H7 (cell line): Measurements from ENCODE around the gene ALDH16A1. TPM values are rescaled to one million over a fixed set of nuclear protein-coding genes. Genes with fewer than 3 reads are reported as not detected.

Experiments used
- DNase-seq: peaks from one replicate; pipeline ENCODE4 v3.0.0; 2012
- H3K27me3 ChIP-seq: 2 replicates; pipeline ENCODE4 v1.6.0; 2011; ENCODE audit warnings: mild to moderate bottlenecking, low read length; ENCODE audit not compliant: control insufficient read depth, insufficient read depth
- H3K36me3 ChIP-seq: replicated peaks from 2 replicates; pipeline ENCODE4 v1.5.1; 2011; ENCODE audit warnings: low read length; ENCODE audit not compliant: control insufficient read depth, insufficient read depth
- H3K4me3 ChIP-seq: 2 replicates; pipeline ENCODE4 v1.5.1; 2011; ENCODE audit warnings: low read depth, mild to moderate bottlenecking, control low read depth, low read length, moderate library complexity; ENCODE audit not compliant: insufficient read depth
- total RNA-seq: library from RNA; depleted of rRNA; stranded (reverse); fragments of >200 nt; shearing (Covaris generic); gene quantifications from 2 replicates; pipeline ENCODE4 v1.2.3, GENCODE V29; 2014; rRNA removed

Gene ALDH16A1
- total RNA-seq, 1 experiment from 2014 or later: 62.2 TPM

- Histone ChIP-seq H3K4me3 (peak overlapping the region; percentile 17; the same call in 1 of the 2 replicates), H3K36me3 (no peaks in the 10 kb centered on the region), H3K27me3 (no peaks in the 10 kb centered on the region)
- peak; percentile 92 for DNase-seq
Measured at GRCh38 chr19:49506575-49507105, 53.6 kb downstream of the ALDH16A1 start.

- no peaks in the 10 kb centered on the region for H3K36me3 ChIP-seq
- no peaks in the 10 kb centered on the region for H3K27me3 ChIP-seq
- H3K4me3 ChIP-seq: no peak overlapping the region
- peak; percentile 11 for DNase-seq
Measured at GRCh38 chr19:49507803-49508494, 54.9 kb downstream of the ALDH16A1 start.

GRCh38 chr19:49512970-49513745 is 60.1 kb downstream of the ALDH16A1 start:
- DNase-seq: peak; percentile 95
- Histone ChIP-seq H3K27me3 (no peaks in the 10 kb centered on the region), H3K36me3 (no peaks in the 10 kb centered on the region; the same call in 1 of the 2 replicates), H3K4me3 (peak overlapping the region; percentile 71)

GRCh38 chr19:49513746-49514118 is 60.7 kb downstream of the ALDH16A1 start:
- DNase-seq: peak; percentile 68
- Histone ChIP-seq H3K4me3 (peak overlapping the region; percentile 71), H3K27me3 (no peaks in the 10 kb centered on the region), H3K36me3 (no peaks in the 10 kb centered on the region; the same call in 1 of the 2 replicates)

- Histone ChIP-seq H3K27me3 (no peaks in the 10 kb centered on the region), H3K36me3 (no peaks in the 10 kb centered on the region; the same call in 1 of the 2 replicates), H3K4me3 (peak overlapping the region; percentile 71)
- peak; percentile 67 for DNase-seq
Measured at GRCh38 chr19:49514151-49514550, 61.1 kb downstream of the ALDH16A1 start.

GRCh38 chr19:49515767-49516166 is 62.7 kb downstream of the ALDH16A1 start:
- H3K36me3 ChIP-seq: peaks cover 2% of the 10 kb centered on the region
- H3K27me3 ChIP-seq: no peaks in the 10 kb centered on the region
- no peak overlapping the region for H3K4me3 ChIP-seq
- DNase-seq: no peak

- Histone ChIP-seq H3K4me3 (no peak overlapping the region), H3K27me3 (no peaks in the 10 kb centered on the region), H3K36me3 (peaks cover 2% of the 10 kb centered on the region)
- no peak for DNase-seq
Measured at GRCh38 chr19:49518033-49518432, 65.0 kb downstream of the ALDH16A1 start.

Other genes starting within 250 kb of the ALDH16A1 start
- gene SLC6A16, start 128.0 kb upstream of the ALDH16A1 start, total RNA-seq: 0.24 and 4.3 TPM in 2 replicates
- 0.44 TPM in 1 of 2 replicates, not detected in the other for gene CD37, start 117.8 kb upstream of the ALDH16A1 start, total RNA-seq
- 110 and 155 TPM in 2 replicates for gene TEAD2, start 90.8 kb upstream of the ALDH16A1 start, total RNA-seq
- gene DKKL1, start 89.3 kb upstream of the ALDH16A1 start, total RNA-seq: 3.6 and 4.3 TPM in 2 replicates
- 0.21 and 0.26 TPM in 2 replicates for gene KASH5, start 65.0 kb upstream of the ALDH16A1 start, total RNA-seq
- gene PTH2, start 29.8 kb upstream of the ALDH16A1 start, total RNA-seq: not detected in 2 replicates
- gene GFY, start 27.8 kb upstream of the ALDH16A1 start, total RNA-seq: not detected in 2 replicates
- gene SLC17A7, start 11.7 kb upstream of the ALDH16A1 start, total RNA-seq: 0.14 and 0.26 TPM in 2 replicates
- 172 and 194 TPM in 2 replicates for gene PIH1D1, start 1.4 kb upstream of the ALDH16A1 start, total RNA-seq
- gene FLT3LG, start 21.0 kb downstream of the ALDH16A1 start, total RNA-seq: 0.55 and 1.6 TPM in 2 replicates
- gene RPL13A, start 34.4 kb downstream of the ALDH16A1 start, total RNA-seq: 4,136 and 6,335 TPM in 2 replicates
- gene RPS11, start 43.2 kb downstream of the ALDH16A1 start, total RNA-seq: 2,449 and 2,647 TPM in 2 replicates
- 28.5 and 36.9 TPM in 2 replicates for gene FCGRT, start 59.4 kb downstream of the ALDH16A1 start, total RNA-seq
- 28.2 and 29.2 TPM in 2 replicates for gene RCN3, start 74.8 kb downstream of the ALDH16A1 start, total RNA-seq
- gene NOSIP, start 127.3 kb downstream of the ALDH16A1 start, total RNA-seq: 102 and 142 TPM in 2 replicates
- gene PRRG2, start 128.1 kb downstream of the ALDH16A1 start, total RNA-seq: 0.55 and 1.2 TPM in 2 replicates
- gene PRR12, start 138.0 kb downstream of the ALDH16A1 start, total RNA-seq: 8.2 and 10.8 TPM in 2 replicates
- gene RRAS, start 186.9 kb downstream of the ALDH16A1 start, total RNA-seq: 13.3 and 20.1 TPM in 2 replicates
- 32.9 and 37.0 TPM in 2 replicates for gene SCAF1, start 189.0 kb downstream of the ALDH16A1 start, total RNA-seq
- 107 and 108 TPM in 2 replicates for gene IRF3, start 212.6 kb downstream of the ALDH16A1 start, total RNA-seq
- 34.3 and 42.5 TPM in 2 replicates for gene BCL2L12, start 212.7 kb downstream of the ALDH16A1 start, total RNA-seq
- gene PRMT1, start 224.0 kb downstream of the ALDH16A1 start, total RNA-seq: 690 and 848 TPM in 2 replicates
- 1.4 and 1.8 TPM in 2 replicates for gene ADM5, start 236.4 kb downstream of the ALDH16A1 start, total RNA-seq
- 25.8 and 28.9 TPM in 2 replicates for gene CPT1C, start 237.9 kb downstream of the ALDH16A1 start, total RNA-seq